Endothelial cell of umbilical vein (primary cell): Measurements from ENCODE around the gene NR2F6. TPM values are rescaled to one million over a fixed set of nuclear protein-coding genes. Genes with fewer than 3 reads are reported as not detected.

Source experiments
- BruUV-seq: library from RNA; stranded (reverse); fragments of 400-500 nt; replicated peaks from 2 replicates; lab custom pipeline; 2021; lab: Mats Ljungman, UMichigan
- CTCF ChIA-PET: fragments of 300-600, 350-600 bp; sonication (Branson Sonifier 250); formaldehyde crosslinking; loops from one replicate; lab custom pipeline; 2021; ENCODE audit warnings: antibody characterized with exemption, inconsistent platforms; lab: Charles Lee
- POLR2A ChIA-PET: fragments of 300-600, 350-600 bp; sonication (Branson Sonifier 250); formaldehyde crosslinking; loops from one replicate; lab custom pipeline; 2021; ENCODE audit warnings: antibody characterized with exemption, inconsistent platforms; lab: Charles Lee
- DNase-seq: peaks from one replicate; pipeline ENCODE4 v3.0.0-alpha.2; 2011; ENCODE audit warnings: low read depth, low spot score
- FAIRE-seq: peaks from 2 replicates; lab custom pipeline; 2011; peaks lifted over from hg19 to GRCh38; lab: Jason Lieb, UNC
- H2AFZ ChIP-seq: 2 replicates; pipeline ENCODE4 v1.6.0; 2012; ENCODE audit warnings: low read depth, low read length, control low read depth, inconsistent platforms
- H3K27ac ChIP-seq: 2 replicates; pipeline ENCODE4 v1.5.1; 2011; ENCODE audit warnings: low read depth, mild to moderate bottlenecking, control low read depth, low read length, moderate library complexity; ENCODE audit not compliant: insufficient read depth
- H3K27me3 ChIP-seq, 2 experiments: 2 replicates each; pipeline versions ENCODE4 v1.6.0 to v1.6.1; 2011; ENCODE audit warnings: low read length in 2 of 2, mixed read lengths in 1 of 2; ENCODE audit not compliant: control insufficient read depth in 2 of 2, insufficient read depth in 2 of 2
- H3K36me3 ChIP-seq, 2 experiments: 2 replicates in 1 of 2; 3 replicates in 1 of 2; pipeline ENCODE4 v1.5.1; 2011; ENCODE audit warnings: low read length in 2 of 2, mild to moderate bottlenecking in 1 of 2, moderate library complexity in 1 of 2; ENCODE audit not compliant: control insufficient read depth in 2 of 2, insufficient read depth in 2 of 2; ENCODE audit errors: extremely low read depth in 1 of 2
- H3K4me1 ChIP-seq: 3 replicates; pipeline ENCODE4 v1.5.1; 2011; ENCODE audit warnings: mild to moderate bottlenecking, low read length; ENCODE audit not compliant: control insufficient read depth, insufficient read depth; ENCODE audit errors: extremely low read depth
- H3K4me2 ChIP-seq: 2 replicates; pipeline ENCODE4 v1.6.1; 2011; ENCODE audit warnings: low read length, control low read depth, mixed read lengths; ENCODE audit not compliant: insufficient read depth
- H3K4me3 ChIP-seq, 3 experiments: fragments of 200-600 bp in 1 of 3; sonication (generic), shearing (Covaris generic) in 1 of 3; replicated peaks in 1 of 3; 2 replicates each; pipeline ENCODE4 v1.5.1; 2011 to 2016; ENCODE audit warnings: control low read depth in 3 of 3, low read length in 3 of 3, mild to moderate bottlenecking in 2 of 3, inconsistent platforms in 1 of 3, low read depth in 1 of 3, moderate library complexity in 1 of 3; ENCODE audit not compliant: insufficient read depth in 1 of 3
- H3K79me2 ChIP-seq: 2 replicates; pipeline ENCODE4 v1.6.0; 2012; ENCODE audit warnings: low read length, inconsistent platforms; ENCODE audit not compliant: control insufficient read depth, insufficient read depth
- H3K9ac ChIP-seq: replicated peaks from 2 replicates; pipeline ENCODE3; 2011; ENCODE audit warnings: low read length, control low read depth; ENCODE audit not compliant: insufficient read depth; ENCODE audit errors: extremely low read depth
- H3K9me1 ChIP-seq: replicated peaks from 3 replicates; pipeline ENCODE4 v1.6.0; 2011; ENCODE audit warnings: mild to moderate bottlenecking, low read length; ENCODE audit not compliant: control insufficient read depth, insufficient read depth; ENCODE audit errors: extremely low read depth
- H3K9me3 ChIP-seq: replicated peaks from 2 replicates; pipeline ENCODE4 v1.5.1; 2012; ENCODE audit warnings: low read length, inconsistent platforms; ENCODE audit not compliant: control insufficient read depth, insufficient read depth
- H4K20me1 ChIP-seq: replicated peaks from 2 replicates; pipeline ENCODE3; 2011; ENCODE audit warnings: mild to moderate bottlenecking, low read length; ENCODE audit not compliant: control insufficient read depth, insufficient read depth; ENCODE audit errors: extremely low read depth
- CTCF ChIP-seq, 2 donors: IDR thresholded peaks; 1 replicate in 1 of 2; 2 replicates in 1 of 2; pipeline ENCODE4 v1.5.1; 2011; ENCODE audit warnings: low read length in 2 of 2, mild to moderate bottlenecking in 2 of 2, moderate library complexity in 2 of 2, control low read depth in 1 of 2, inconsistent platforms in 1 of 2, low read depth in 1 of 2; ENCODE audit not compliant: insufficient read depth in 1 of 2; ENCODE audit errors: extremely low read depth in 1 of 2
- EZH2 ChIP-seq: IDR thresholded peaks from 2 replicates; pipeline ENCODE4 v1.6.1; 2012; ENCODE audit warnings: borderline replicate concordance, low read depth, mild to moderate bottlenecking, moderate library complexity, low read length, inconsistent platforms; ENCODE audit not compliant: severe bottlenecking
- FOS ChIP-seq: IDR thresholded peaks from 2 replicates; pipeline ENCODE4 v1.6.1; 2011; ENCODE audit warnings: mild to moderate bottlenecking, low read length, moderate library complexity, borderline replicate concordance; ENCODE audit not compliant: insufficient read depth
- GATA2 ChIP-seq: IDR thresholded peaks from 2 replicates; pipeline ENCODE4 v1.7.0; 2011; ENCODE audit warnings: low read depth, mild to moderate bottlenecking, moderate library complexity, mixed read lengths, low read length; ENCODE audit not compliant: insufficient read length, insufficient read depth
- JUN ChIP-seq: IDR thresholded peaks from 2 replicates; pipeline ENCODE4 v1.6.1; 2011; ENCODE audit warnings: borderline replicate concordance, low read depth; ENCODE audit not compliant: insufficient read length, insufficient read depth
- MAX ChIP-seq: IDR thresholded peaks from 2 replicates; pipeline ENCODE4 v1.6.1; 2011; ENCODE audit not compliant: insufficient read depth, insufficient read length
- MYC ChIP-seq: IDR thresholded peaks from one replicate; pipeline ENCODE4 v1.6.1; 2011; ENCODE audit warnings: mild to moderate bottlenecking, low read depth, low read length
- POLR2A ChIP-seq: IDR thresholded peaks from 2 replicates; pipeline ENCODE4 v1.6.1; 2012; ENCODE audit warnings: low read depth, mild to moderate bottlenecking, control low read depth, low read length
- POLR2AphosphoS5 ChIP-seq: IDR thresholded peaks from 2 replicates; pipeline ENCODE4 v1.6.1; 2012; ENCODE audit warnings: low read depth, mild to moderate bottlenecking, control low read depth, low read length, moderate library complexity; ENCODE audit not compliant: insufficient read depth
- dilution Hi-C: fragments of 300-500 bp; cut with MboI; formaldehyde crosslinking; loops from one replicate; pipeline ENCODE4 v1.15.0; 2019; ENCODE audit warnings: low sequenced_read_pairs; ENCODE audit not compliant: extremely low pct_ligation_motif_present
- intact Hi-C: fragments of 100-400 bp; cut with micrococcal nuclease; formaldehyde crosslinking; loops from one replicate; pipeline ENCODE4 v1.10.0; 2022
- polyA plus RNA-seq, 4 experiments: library from polyadenylated mRNA; depleted of rRNA in 3 of 4; stranded (reverse) in 3 of 4; unstranded in 1 of 4; fragments of >200 nt; gene quantifications; 2 replicates each; pipeline versions ENCODE4 v1.2.1 to v1.2.3, GENCODE V29; 2011 to 2012; ENCODE audit warnings: missing spikeins in 1 of 4
- total RNA-seq: library from RNA; stranded (reverse); gene quantifications from 2 replicates; pipeline ENCODE4 v1.2.3, GENCODE V29; 2021

The NR2F6 gene
- total and polyA plus RNA-seq, 2 donors (not counting 3 experiments of a cell fraction or from before 2014, with no cell fraction given), result 36.1 to 38.9 TPM

- H3K4me1 ChIP-seq, result peaks cover 11% of the 10 kb centered on the region
- DNase-seq (no peak), FAIRE-seq (no peak)
- H4K20me1 ChIP-seq, result no peaks in the 10 kb centered on the region
- POLR2A ChIA-PET, result no interaction called here
- H3K27me3 ChIP-seq, result no peaks in the 10 kb centered on the region
- peaks cover 0 to 23% of the 10 kb centered on the region in 2 experiments for H3K36me3 ChIP-seq
- H3K9me1 ChIP-seq, result no peaks in the 10 kb centered on the region
- CTCF ChIA-PET, result interaction anchor here (0.6 to 3.1 kb wide), 12 partner anchors 10 to 191 kb away, joined by 3 to 28 read pairs (median 4); partner anchors contain the start of gene ANKLE1
- no peak overlapping the region for H3K9ac ChIP-seq
- no peaks in the 10 kb centered on the region for H3K9me3 ChIP-seq
- H2AFZ ChIP-seq, result no peak overlapping the region
- H3K4me3 ChIP-seq, result no peak overlapping the region
- H3K4me2 ChIP-seq, result no peak overlapping the region
- TF ChIP-seq FOS (no peak), MAX (no peak), JUN (no peak)
- dilution Hi-C loops, result no loop called here
- H3K79me2 ChIP-seq, result no peaks in the 10 kb centered on the region
- intact Hi-C loops, result no loop called here
- BruUV-seq, result no TSS peak
- no peak overlapping the region for H3K27ac ChIP-seq
Observed at GRCh38 chr19:17259934-17260333, 14.2 kb upstream of the NR2F6 start.

GRCh38 chr19:17259118-17259780 lies 13.5 kb upstream of the NR2F6 start:
- no peak overlapping the region for H3K4me3 ChIP-seq
- ChIA-PET CTCF (interaction anchor here (1.2 to 3.1 kb wide), 6 partner anchors 9 to 23 kb away, joined by 3 to 28 read pairs (median 6); partner anchors contain the start of gene ANKLE1), POLR2A (no interaction called here)
- intact Hi-C loops (no loop called here), dilution Hi-C loops (no loop called here)
- no peaks in the 10 kb centered on the region for H3K9me1 ChIP-seq
- DNase-seq (no peak), FAIRE-seq (no peak)
- no peak for TF ChIP-seq JUN
- no peak for TF ChIP-seq GATA2
- no peak for TF ChIP-seq POLR2A
- no peak for TF ChIP-seq CTCF (IDR thresholded peaks at IDR 0.05; ENCODE audit: extremely low read depth in 1 of 2, insufficient read depth in 1 of 2, low read depth in 1 of 2, low read length in 2 of 2)
- TF ChIP-seq EZH2, result no peak
- no peak for TF ChIP-seq POLR2AphosphoS5
- no peak for TF ChIP-seq MYC
- no peak for TF ChIP-seq MAX
- no peak for TF ChIP-seq FOS
- no peak overlapping the region for H2AFZ ChIP-seq
- H3K79me2 ChIP-seq, result no peaks in the 10 kb centered on the region
- H3K27ac ChIP-seq, result no peak overlapping the region
- H4K20me1 ChIP-seq, result no peaks in the 10 kb centered on the region
- no peak overlapping the region for H3K4me2 ChIP-seq
- no TSS peak for BruUV-seq
- H3K4me1 ChIP-seq, result peaks cover 4% of the 10 kb centered on the region
- H3K9me3 ChIP-seq, result no peaks in the 10 kb centered on the region
- H3K9ac ChIP-seq, result no peak overlapping the region
- no peaks in the 10 kb centered on the region for H3K27me3 ChIP-seq
- H3K36me3 ChIP-seq, result peaks cover 0 to 27% of the 10 kb centered on the region in 2 experiments
